ENCODE data around the gene ALDOC. TPM values are rescaled to one million over a fixed set of nuclear protein-coding genes. Genes with fewer than 3 reads are reported as not detected.

Gene ALDOC
- total RNA-seq, 1 donor from 2014 or later, result 73.4 TPM

- Mint-ChIP-seq H3K27ac (no peak overlapping the region), H3K9me3 (no peaks in the 10 kb centered on the region), H3K4me1 (no peaks in the 10 kb centered on the region), H3K4me3 (no peak overlapping the region), H3K36me3 (ENCODE audit: low read depth) (peaks cover 7% of the 10 kb centered on the region), H3K27me3 (no peaks in the 10 kb centered on the region)
- no peak for TF ChIP-seq CTCF (IDR thresholded peaks at IDR 0.05)
- intact Hi-C loops (cut with micrococcal nuclease), result no loop called here
- DNase-seq (no peak), ATAC-seq (ENCODE audit: low read depth) (no peak)
- POLR2A ChIA-PET, result interaction anchor here (2.0 kb wide), 1 partner anchor 9 kb away, joined by 4 read pairs; the partner anchor contains the start of gene ALDOC
- CTCF ChIA-PET, result no interaction called here
Measured at GRCh38 chr17:28585851-28586250, 9.2 kb upstream of the ALDOC start.

- DNase-seq (no peak), ATAC-seq (ENCODE audit: low read depth) (no peak)
- CTCF ChIA-PET, result no interaction called here
- no peak overlapping the region for H3K27ac Mint-ChIP-seq
- H3K36me3 Mint-ChIP-seq (ENCODE audit: low read depth), result peaks cover 7% of the 10 kb centered on the region
- no peaks in the 10 kb centered on the region for H3K9me3 Mint-ChIP-seq
- H3K4me3 Mint-ChIP-seq, result no peak overlapping the region
- POLR2A ChIA-PET, result interaction anchor here (2.0 kb wide), 1 partner anchor 8 kb away, joined by 4 read pairs; the partner anchor contains the start of gene ALDOC
- no peaks in the 10 kb centered on the region for H3K27me3 Mint-ChIP-seq
- no peak for TF ChIP-seq CTCF (IDR thresholded peaks at IDR 0.05)
- no peaks in the 10 kb centered on the region for H3K4me1 Mint-ChIP-seq
- intact Hi-C loops (cut with micrococcal nuclease), result no loop called here
Measured at GRCh38 chr17:28584434-28584833, 7.7 kb upstream of the ALDOC start.

- ChIA-PET POLR2A (no interaction called here), CTCF (no interaction called here)
- Mint-ChIP-seq H3K27me3 (no peaks in the 10 kb centered on the region), H3K27ac (no peak overlapping the region), H3K9me3 (no peaks in the 10 kb centered on the region), H3K4me1 (peaks cover under 1% of the 10 kb centered on the region), H3K4me3 (no peak overlapping the region), H3K36me3 (ENCODE audit: low read depth) (peaks cover 7% of the 10 kb centered on the region)
- intact Hi-C loops (cut with micrococcal nuclease), result no loop called here
- ATAC-seq (ENCODE audit: low read depth) (no peak), DNase-seq (no peak)
- no peak for TF ChIP-seq CTCF (IDR thresholded peaks at IDR 0.05)
Measured at GRCh38 chr17:28582513-28582912, 5.8 kb upstream of the ALDOC start.

GRCh38 chr17:28580959-28581358, 4.3 kb upstream of the ALDOC start:
- Mint-ChIP-seq H3K27me3 (no peaks in the 10 kb centered on the region), H3K9me3 (no peaks in the 10 kb centered on the region), H3K27ac (no peak overlapping the region), H3K4me3 (no peak overlapping the region), H3K4me1 (peaks cover 16% of the 10 kb centered on the region), H3K36me3 (ENCODE audit: low read depth) (peaks cover 7% of the 10 kb centered on the region)
- no peak for ATAC-seq (ENCODE audit: low read depth)
- DNase-seq, result no peak
- TF ChIP-seq CTCF (IDR thresholded peaks at IDR 0.05), result no peak
- POLR2A ChIA-PET, result no interaction called here
- intact Hi-C loops (cut with micrococcal nuclease), result no loop called here
- CTCF ChIA-PET, result no interaction called here

- no peak for DNase-seq
- H3K4me3 Mint-ChIP-seq, result no peak overlapping the region
- POLR2A ChIA-PET, result interaction anchor here (1.7 kb wide), 1 partner anchor 19 kb away, joined by 6 read pairs; the partner anchor contains the start of gene SPAG5
- H3K36me3 Mint-ChIP-seq (ENCODE audit: low read depth), result no peaks in the 10 kb centered on the region
- no peaks in the 10 kb centered on the region for H3K27me3 Mint-ChIP-seq
- intact Hi-C loops (cut with micrococcal nuclease), result no loop called here
- H3K4me1 Mint-ChIP-seq, result peaks cover 17% of the 10 kb centered on the region
- H3K9me3 Mint-ChIP-seq, result no peaks in the 10 kb centered on the region
- no peak overlapping the region for H3K27ac Mint-ChIP-seq
- TF ChIP-seq CTCF (IDR thresholded peaks at IDR 0.05), result no peak
- CTCF ChIA-PET, result no interaction called here
- no peak for ATAC-seq (ENCODE audit: low read depth)
Measured at GRCh38 chr17:28579526-28579925, 2.8 kb upstream of the ALDOC start.

All from activated B cell treated with CpG ODN at 0.5 μM for 24 hours (primary cell).